ENCODE data around the gene CYB5A. TPM values are rescaled to one million over a fixed set of nuclear protein-coding genes. Genes with fewer than 3 reads are reported as not detected.

CYB5A gene
- total and polyA plus RNA-seq, 9 of the 15 experiments (the other 6 are each of a cell fraction or from before 2014, with no cell fraction given), result 11.9 to 22.6 (median 14.1) TPM

DNA sequence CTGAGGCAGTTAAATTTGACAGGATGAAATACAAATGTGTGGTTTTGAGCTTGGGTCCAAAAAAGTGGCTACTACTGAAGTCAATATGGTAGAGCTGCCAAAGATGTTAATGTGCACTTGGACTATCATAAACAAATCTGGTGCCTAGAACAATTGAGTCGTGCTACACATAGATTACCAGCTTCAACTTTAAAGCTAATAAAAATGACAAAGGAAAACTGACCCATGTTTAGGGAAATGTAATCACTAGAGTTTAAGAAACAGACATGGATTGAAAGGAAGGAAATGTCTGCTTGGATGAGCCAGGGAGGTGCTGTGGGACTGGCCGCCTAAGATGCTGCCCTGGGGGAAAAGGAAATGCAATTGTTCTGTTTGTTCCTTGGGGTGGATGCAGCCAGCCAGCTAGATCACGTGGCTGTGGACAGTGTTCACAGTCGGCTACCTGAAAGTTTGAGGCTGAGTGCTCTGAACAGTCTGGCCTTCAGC lies 36.6 kb downstream of the CYB5A start:
- no peak overlapping the region for H3K4me3 ChIP-seq
- no peak overlapping the region for H3K27ac ChIP-seq (ENCODE audit: extremely low read depth, low read depth, low read length)
- BruUV-seq (replicated peaks), result no TSS peak
- peak overlapping the region in 1 of 2 experiments; percentile 61; a peak in 1 of 4 replicates for H3K9ac ChIP-seq (ENCODE audit: insufficient read depth in 1 of 2, low read depth in 2 of 2, low read length in 2 of 2)
- no peaks in the 10 kb centered on the region for H3K27me3 ChIP-seq (ENCODE audit: control insufficient read depth in 2 of 2, insufficient read depth in 2 of 2, low read length in 2 of 2)
- no peak for DNase-seq (ENCODE audit: extremely low read depth in 1 of 4, low spot score in 3 of 4)
- no peaks in the 10 kb centered on the region for H3K36me3 ChIP-seq (ENCODE audit: control insufficient read depth, insufficient read depth, low read length)
- peak; percentile 36; the same call in 2 of the 3 replicates for ATAC-seq
- TF ChIP-seq FOSL1 (tag; conservative IDR thresholded peaks at IDR 0.05) (no peak), L3MBTL2 (IDR thresholded peaks at IDR 0.05) (0 out of 2 replicates have a peak, but pooled peaks have one; percentile 16), RAD51 (IDR thresholded peaks at IDR 0.05; ENCODE audit: borderline replicate concordance, low read depth) (peak; percentile 38; the same call in 1 of the 2 replicates)
- no peaks in the 10 kb centered on the region for H3K9me1 ChIP-seq (ENCODE audit: control insufficient read depth, insufficient read depth, low read length)
- no peak overlapping the region for H3K4me2 ChIP-seq (ENCODE audit: insufficient read depth, low read length)
- intact Hi-C loops (cut with micrococcal nuclease) (no loop called here), in situ Hi-C loops (cut with MboI) (no loop called here)
- H2AFZ ChIP-seq (ENCODE audit: low read depth, low read length), result peak overlapping the region; percentile 59
- H3K9me3 ChIP-seq (replicated peaks; ENCODE audit: control insufficient read depth, insufficient read depth, low read depth, low read length), result no peaks in the 10 kb centered on the region
- no peak for FAIRE-seq
- ChIA-PET CTCF (ENCODE audit: low intra/inter-chr PET ratio) (no interaction called here), POLR2A (no interaction called here)
- 57% methylated on average over 4 of the region's 4 CpGs for WGBS (ENCODE audit: insufficient coverage, low coverage, missing lambda C conversion rate)
- H3K79me2 ChIP-seq (ENCODE audit: control insufficient read depth, insufficient read depth, low read length), result no peaks in the 10 kb centered on the region
- no peaks in the 10 kb centered on the region for H4K20me1 ChIP-seq (replicated peaks; ENCODE audit: control insufficient read depth, insufficient read depth, low read length)
- peaks cover 5 to 35% of the 10 kb centered on the region in 2 experiments for H3K4me1 ChIP-seq (replicated peaks in 1 of 2; ENCODE audit: control insufficient read depth in 2 of 2, insufficient read depth in 2 of 2, low read length in 2 of 2)

DNA sequence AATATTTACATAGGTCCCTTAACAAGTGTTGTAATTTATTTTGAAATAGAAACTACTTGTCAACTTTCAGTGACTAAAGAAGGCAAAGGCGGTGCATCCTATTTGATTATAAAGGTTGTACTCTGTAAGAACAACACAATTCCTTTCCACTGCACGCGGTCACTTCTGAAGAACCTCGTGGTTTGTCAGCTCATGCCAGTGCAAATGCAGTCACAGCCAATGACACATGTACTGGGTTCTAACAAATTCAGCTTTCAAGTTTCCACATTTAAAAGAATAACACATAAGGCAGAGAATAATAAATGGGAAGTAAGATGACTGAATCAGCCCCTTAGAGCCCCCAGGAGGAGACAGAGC lies 39.7 kb downstream of the CYB5A start:
- peak overlapping the region; percentile 75; the same call in 1 of the 3 replicates for H3K27ac ChIP-seq (ENCODE audit: extremely low read depth, low read depth, low read length)
- FAIRE-seq, result no peak

More for the DNA sequence above, 39.7 kb downstream of the CYB5A start:
- in situ Hi-C loops (cut with MboI) (no loop called here), intact Hi-C loops (cut with micrococcal nuclease) (no loop called here)
- Histone ChIP-seq H3K4me3 (no peak overlapping the region), H3K9me3 (replicated peaks; ENCODE audit: control insufficient read depth, insufficient read depth, low read depth, low read length) (no peaks in the 10 kb centered on the region), H3K4me1 (replicated peaks in 1 of 2; ENCODE audit: control insufficient read depth in 2 of 2, insufficient read depth in 2 of 2, low read length in 2 of 2) (peaks cover 8 to 42% of the 10 kb centered on the region in 2 experiments), H4K20me1 (replicated peaks; ENCODE audit: control insufficient read depth, insufficient read depth, low read length) (no peaks in the 10 kb centered on the region), H3K9ac (ENCODE audit: insufficient read depth in 1 of 2, low read depth in 2 of 2, low read length in 2 of 2) (no peak overlapping the region), H3K9me1 (ENCODE audit: control insufficient read depth, insufficient read depth, low read length) (no peaks in the 10 kb centered on the region), H3K4me2 (ENCODE audit: insufficient read depth, low read length) (no peak overlapping the region; the same call in 1 of the 2 replicates), H3K27me3 (ENCODE audit: control insufficient read depth in 2 of 2, insufficient read depth in 2 of 2, low read length in 2 of 2) (no peaks in the 10 kb centered on the region), H3K36me3 (ENCODE audit: control insufficient read depth, insufficient read depth, low read length) (no peaks in the 10 kb centered on the region), H3K79me2 (ENCODE audit: control insufficient read depth, insufficient read depth, low read length) (no peaks in the 10 kb centered on the region), H2AFZ (ENCODE audit: low read depth, low read length) (0 out of 2 replicates have a peak overlapping the region, but pooled peaks have one; percentile 4)
- 57% methylated on average over 4 of the region's 4 CpGs for WGBS (ENCODE audit: insufficient coverage, low coverage, missing lambda C conversion rate)
- no peak for ATAC-seq
- no peak for TF ChIP-seq TGIF2 (CRISPR knock-in tag; IDR thresholded peaks at IDR 0.05)
- no peak for TF ChIP-seq ZNF253 (CRISPR knock-in tag; conservative IDR thresholded peaks at IDR 0.05)
- no peak for TF ChIP-seq KLF6 (CRISPR knock-in tag; IDR thresholded peaks at IDR 0.05; ENCODE audit: borderline replicate concordance)
- TF ChIP-seq, protein P1, sequence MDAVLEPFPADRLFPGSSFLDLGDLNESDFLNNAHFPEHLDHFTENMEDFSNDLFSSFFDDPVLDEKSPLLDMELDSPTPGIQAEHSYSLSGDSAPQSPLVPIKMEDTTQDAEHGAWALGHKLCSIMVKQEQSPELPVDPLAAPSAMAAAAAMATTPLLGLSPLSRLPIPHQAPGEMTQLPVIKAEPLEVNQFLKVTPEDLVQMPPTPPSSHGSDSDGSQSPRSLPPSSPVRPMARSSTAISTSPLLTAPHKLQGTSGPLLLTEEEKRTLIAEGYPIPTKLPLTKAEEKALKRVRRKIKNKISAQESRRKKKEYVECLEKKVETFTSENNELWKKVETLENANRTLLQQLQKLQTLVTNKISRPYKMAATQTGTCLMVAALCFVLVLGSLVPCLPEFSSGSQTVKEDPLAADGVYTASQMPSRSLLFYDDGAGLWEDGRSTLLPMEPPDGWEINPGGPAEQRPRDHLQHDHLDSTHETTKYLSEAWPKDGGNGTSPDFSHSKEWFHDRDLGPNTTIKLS (IDR thresholded peaks at IDR 0.05; ENCODE audit: borderline replicate concordance, low read depth), result no peak
- no peak for TF ChIP-seq HDAC1 (IDR thresholded peaks at IDR 0.05)
- no peak for TF ChIP-seq THRAP3 (IDR thresholded peaks at IDR 0.05; ENCODE audit: borderline replicate concordance)
- TF ChIP-seq BACH1 (tag; IDR thresholded peaks at IDR 0.05), result peak; percentile 19; the same call in 1 of the 2 replicates
- no peak for TF ChIP-seq KAT7 (CRISPR knock-in tag; IDR thresholded peaks at IDR 0.05; ENCODE audit: borderline replicate concordance)
- TF ChIP-seq CBFA2T2 (conservative IDR thresholded peaks at IDR 0.05), result 0 out of 2 replicates have a peak, but pooled peaks have one; percentile 0
- POLR2A ChIA-PET, result interaction anchor here (1.0 to 1.1 kb wide), 2 partner anchors 9 kb away, joined by 3 read pairs; no protein-coding TSS in a partner anchor
- CTCF ChIA-PET (ENCODE audit: low intra/inter-chr PET ratio), result no interaction called here
- DNase-seq (ENCODE audit: extremely low read depth in 1 of 4, low spot score in 3 of 4), result no peak
- BruUV-seq (replicated peaks), result no TSS peak
